ENCODE results near the gene IWS1.

Gene IWS1

GRCh38 chr2:127568128-127568527 lies 41.8 kb upstream of the IWS1 start:
- WGBS, 2 experiments (ENCODE audit: insufficient coverage in 2 of 2) = 96 to 97% methylated on average over 5 to 6 of the region's 6 CpGs

GRCh38 chr2:127567351-127567854 lies 41.1 kb upstream of the IWS1 start:
- WGBS, 2 experiments (ENCODE audit: insufficient coverage in 2 of 2) = 75 to 82% methylated on average over 2 to 5 of the region's 5 CpGs
- Histone ChIP-seq H3K4me3 (ENCODE audit: extremely low read depth, insufficient read depth, low read length, poor library complexity, severe bottlenecking) (no peak overlapping the region), H3K27ac (ENCODE audit: low read depth, low read length, severe bottlenecking) (no peak overlapping the region), H3K4me1 (ENCODE audit: control insufficient read depth, insufficient read depth, low read length, poor library complexity, severe bottlenecking) (peaks cover 6% of the 10 kb centered on the region), H3K36me3 (ENCODE audit: control insufficient read depth, insufficient read depth, low read length) (no peaks in the 10 kb centered on the region), H3K9me3 (ENCODE audit: control insufficient read depth, low read length) (no peaks in the 10 kb centered on the region)

More at GRCh38 chr2:127568128-127568527, 41.8 kb upstream of the IWS1 start:
- Histone ChIP-seq H3K4me1 (ENCODE audit: control insufficient read depth, insufficient read depth, low read length, poor library complexity, severe bottlenecking) (peaks cover 6% of the 10 kb centered on the region), H3K27ac (ENCODE audit: low read depth, low read length, severe bottlenecking) (no peak overlapping the region), H3K9me3 (ENCODE audit: control insufficient read depth, low read length) (no peaks in the 10 kb centered on the region), H3K36me3 (ENCODE audit: control insufficient read depth, insufficient read depth, low read length) (no peaks in the 10 kb centered on the region), H3K4me3 (ENCODE audit: extremely low read depth, insufficient read depth, low read length, poor library complexity, severe bottlenecking) (no peak overlapping the region)

GRCh38 chr2:127566576-127566975 lies 40.3 kb upstream of the IWS1 start:
- Histone ChIP-seq H3K27ac (ENCODE audit: low read depth, low read length, severe bottlenecking) (no peak overlapping the region), H3K9me3 (ENCODE audit: control insufficient read depth, low read length) (no peaks in the 10 kb centered on the region), H3K4me3 (ENCODE audit: extremely low read depth, insufficient read depth, low read length, poor library complexity, severe bottlenecking) (no peak overlapping the region), H3K4me1 (ENCODE audit: control insufficient read depth, insufficient read depth, low read length, poor library complexity, severe bottlenecking) (peaks cover 6% of the 10 kb centered on the region), H3K36me3 (ENCODE audit: control insufficient read depth, insufficient read depth, low read length) (no peaks in the 10 kb centered on the region)
- WGBS, 2 experiments (ENCODE audit: insufficient coverage in 2 of 2) = 89% methylated on average over 4 to 10 of the region's 10 CpGs

- Histone ChIP-seq H3K27ac (ENCODE audit: low read depth, low read length, severe bottlenecking) (no peak overlapping the region), H3K36me3 (ENCODE audit: control insufficient read depth, insufficient read depth, low read length) (no peaks in the 10 kb centered on the region), H3K4me3 (ENCODE audit: extremely low read depth, insufficient read depth, low read length, poor library complexity, severe bottlenecking) (no peak overlapping the region), H3K4me1 (ENCODE audit: control insufficient read depth, insufficient read depth, low read length, poor library complexity, severe bottlenecking) (peaks cover 5% of the 10 kb centered on the region), H3K9me3 (ENCODE audit: control insufficient read depth, low read length) (no peaks in the 10 kb centered on the region)
- 87 to 96% methylated on average over 3 to 4 of the region's 5 CpGs for WGBS, 2 experiments (ENCODE audit: insufficient coverage in 2 of 2)
Measured at GRCh38 chr2:127566139-127566417, 39.8 kb upstream of the IWS1 start.

- H3K9me3 ChIP-seq (ENCODE audit: control insufficient read depth, low read length) = no peaks in the 10 kb centered on the region
- H3K4me1 ChIP-seq (ENCODE audit: control insufficient read depth, insufficient read depth, low read length, poor library complexity, severe bottlenecking) = no peaks in the 10 kb centered on the region
- no peak overlapping the region for H3K27ac ChIP-seq (ENCODE audit: low read depth, low read length, severe bottlenecking)
- no peak overlapping the region for H3K4me3 ChIP-seq (ENCODE audit: extremely low read depth, insufficient read depth, low read length, poor library complexity, severe bottlenecking)
- 89 to 93% methylated on average over 11 to 12 of the region's 12 CpGs for WGBS, 2 experiments (ENCODE audit: insufficient coverage in 2 of 2)
- no peaks in the 10 kb centered on the region for H3K36me3 ChIP-seq (ENCODE audit: control insufficient read depth, insufficient read depth, low read length)
Measured at GRCh38 chr2:127565261-127566138, 39.2 kb upstream of the IWS1 start.

GRCh38 chr2:127564429-127565260 lies 38.4 kb upstream of the IWS1 start:
- Histone ChIP-seq H3K36me3 (ENCODE audit: control insufficient read depth, insufficient read depth, low read length) (no peaks in the 10 kb centered on the region), H3K27ac (ENCODE audit: low read depth, low read length, severe bottlenecking) (no peak overlapping the region), H3K4me1 (ENCODE audit: control insufficient read depth, insufficient read depth, low read length, poor library complexity, severe bottlenecking) (no peaks in the 10 kb centered on the region), H3K4me3 (ENCODE audit: extremely low read depth, insufficient read depth, low read length, poor library complexity, severe bottlenecking) (no peak overlapping the region), H3K9me3 (ENCODE audit: control insufficient read depth, low read length) (no peaks in the 10 kb centered on the region)
- WGBS, 2 experiments (ENCODE audit: insufficient coverage in 2 of 2) = 90 to 92% methylated on average over 9 to 10 of the region's 11 CpGs

GRCh38 chr2:127563458-127564428 lies 37.5 kb upstream of the IWS1 start:
- no peaks in the 10 kb centered on the region for H3K9me3 ChIP-seq (ENCODE audit: control insufficient read depth, low read length)
- H3K4me1 ChIP-seq (ENCODE audit: control insufficient read depth, insufficient read depth, low read length, poor library complexity, severe bottlenecking) = no peaks in the 10 kb centered on the region
- no peak overlapping the region for H3K4me3 ChIP-seq (ENCODE audit: extremely low read depth, insufficient read depth, low read length, poor library complexity, severe bottlenecking)
- no peaks in the 10 kb centered on the region for H3K36me3 ChIP-seq (ENCODE audit: control insufficient read depth, insufficient read depth, low read length)
- H3K27ac ChIP-seq (ENCODE audit: low read depth, low read length, severe bottlenecking) = no peak overlapping the region
- 93 to 96% methylated on average over 8 to 10 of the region's 14 CpGs for WGBS, 2 experiments (ENCODE audit: insufficient coverage in 2 of 2)

- no peak overlapping the region for H3K27ac ChIP-seq (ENCODE audit: low read depth, low read length, severe bottlenecking)
- no peaks in the 10 kb centered on the region for H3K9me3 ChIP-seq (ENCODE audit: control insufficient read depth, low read length)
- no peaks in the 10 kb centered on the region for H3K4me1 ChIP-seq (ENCODE audit: control insufficient read depth, insufficient read depth, low read length, poor library complexity, severe bottlenecking)
- no peak overlapping the region for H3K4me3 ChIP-seq (ENCODE audit: extremely low read depth, insufficient read depth, low read length, poor library complexity, severe bottlenecking)
- H3K36me3 ChIP-seq (ENCODE audit: control insufficient read depth, insufficient read depth, low read length) = no peaks in the 10 kb centered on the region
- WGBS, 2 experiments (ENCODE audit: insufficient coverage in 2 of 2) = 100% methylated on average over 1 of the region's 2 CpGs; no CpG with 5 or more reads in 1 of the 2 experiments
Measured at GRCh38 chr2:127562936-127563335, 36.6 kb upstream of the IWS1 start.

GRCh38 chr2:127561371-127561770 lies 35.1 kb upstream of the IWS1 start:
- WGBS, 2 experiments (ENCODE audit: insufficient coverage in 2 of 2) = 89 to 93% methylated on average over 4 to 7 of the region's 8 CpGs
- Histone ChIP-seq H3K4me1 (ENCODE audit: control insufficient read depth, insufficient read depth, low read length, poor library complexity, severe bottlenecking) (no peaks in the 10 kb centered on the region), H3K36me3 (ENCODE audit: control insufficient read depth, insufficient read depth, low read length) (no peaks in the 10 kb centered on the region), H3K9me3 (ENCODE audit: control insufficient read depth, low read length) (no peaks in the 10 kb centered on the region), H3K4me3 (ENCODE audit: extremely low read depth, insufficient read depth, low read length, poor library complexity, severe bottlenecking) (no peak overlapping the region), H3K27ac (ENCODE audit: low read depth, low read length, severe bottlenecking) (no peak overlapping the region)

- Histone ChIP-seq H3K36me3 (ENCODE audit: control insufficient read depth, insufficient read depth, low read length) (no peaks in the 10 kb centered on the region), H3K9me3 (ENCODE audit: control insufficient read depth, low read length) (no peaks in the 10 kb centered on the region), H3K4me1 (ENCODE audit: control insufficient read depth, insufficient read depth, low read length, poor library complexity, severe bottlenecking) (no peaks in the 10 kb centered on the region), H3K27ac (ENCODE audit: low read depth, low read length, severe bottlenecking) (no peak overlapping the region), H3K4me3 (ENCODE audit: extremely low read depth, insufficient read depth, low read length, poor library complexity, severe bottlenecking) (no peak overlapping the region)
- WGBS, 2 experiments (ENCODE audit: insufficient coverage in 2 of 2) = 88 to 98% methylated on average over 5 of the region's 5 CpGs
Measured at GRCh38 chr2:127560931-127561280, 34.6 kb upstream of the IWS1 start.
